ENCODE results near the gene NINJ2. TPM values are rescaled to one million over a fixed set of nuclear protein-coding genes. Genes with fewer than 3 reads are reported as not detected.

NINJ2 gene
- total and polyA plus RNA-seq, 2 experiments from 2014 or later = 4.9 to 5.2 TPM

- no peak for DNase-seq
- Histone ChIP-seq H3K9ac (no peak overlapping the region), H4K20me1 (ENCODE audit: insufficient read depth) (no peaks in the 10 kb centered on the region), H3K27ac (no peak overlapping the region), H3K79me2 (ENCODE audit: insufficient read depth) (no peaks in the 10 kb centered on the region), H3K4me1 (ENCODE audit: insufficient read depth) (no peaks in the 10 kb centered on the region), H3K9me2 (ENCODE audit: insufficient read depth) (no peaks in the 10 kb centered on the region), H3K27me3 (replicated peaks; ENCODE audit: insufficient read depth) (peaks cover 24% of the 10 kb centered on the region), H3F3A (ENCODE audit: insufficient read depth) (no peaks in the 10 kb centered on the region), H2AFZ (no peak overlapping the region), H3K4me3 (no peak overlapping the region), H3K9me3 (ENCODE audit: low read depth) (no peaks in the 10 kb centered on the region), H3K36me3 (ENCODE audit: low read depth) (no peaks in the 10 kb centered on the region), H3K4me2 (ENCODE audit: unreplicated experiment) (no peak overlapping the region)
- 43 to 48% methylated on average over 7 of the region's 7 CpGs for WGBS, 2 experiments (ENCODE audit: low coverage in 1 of 2, low lambda C conversion rate in 2 of 2, missing lambda C conversion rate in 2 of 2)
- no peak for TF ChIP-seq EZH2phosphoT487 (IDR thresholded peaks at IDR 0.05; ENCODE audit: insufficient read depth, low read depth)
- no peak for TF ChIP-seq EZH2 (IDR thresholded peaks at IDR 0.05; ENCODE audit: insufficient read depth, poor library complexity, severe bottlenecking)
- in situ Hi-C loops (cut with MboI) = no loop called here
Observed at GRCh38 chr12:522692-523378, 140.4 kb downstream of the NINJ2 start.

DNA sequence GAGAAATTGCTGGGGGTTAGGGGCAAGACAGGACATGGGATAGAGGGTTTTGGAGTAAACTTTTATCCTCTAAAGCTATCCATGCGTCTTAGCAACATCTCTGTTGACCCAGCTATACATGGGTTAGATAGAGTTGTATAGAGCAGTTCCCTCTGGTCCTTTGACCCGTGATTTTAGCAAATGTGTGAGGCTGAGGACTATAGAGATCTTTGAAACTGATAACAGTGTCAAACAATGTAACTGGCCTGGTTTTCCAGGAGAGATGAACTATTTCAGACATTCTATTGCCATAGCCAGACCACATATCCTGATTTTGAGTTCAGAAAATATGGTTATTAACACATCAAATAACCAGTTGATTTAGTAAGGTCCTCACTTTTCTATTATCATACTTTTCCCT is 143.1 kb downstream of the NINJ2 start:
- no peaks in the 10 kb centered on the region for H3F3A ChIP-seq (ENCODE audit: insufficient read depth)
- H3K36me3 ChIP-seq (ENCODE audit: low read depth) = no peaks in the 10 kb centered on the region
- no peak for DNase-seq
- in situ Hi-C loops (cut with MboI) = no loop called here
- H3K79me2 ChIP-seq (ENCODE audit: insufficient read depth) = no peaks in the 10 kb centered on the region
- 58 to 61% methylated on average over 2 of the region's 2 CpGs for WGBS, 2 experiments (ENCODE audit: low coverage in 1 of 2, low lambda C conversion rate in 2 of 2, missing lambda C conversion rate in 2 of 2)
- H3K9me3 ChIP-seq (ENCODE audit: low read depth) = no peaks in the 10 kb centered on the region
- H4K20me1 ChIP-seq (ENCODE audit: insufficient read depth) = no peaks in the 10 kb centered on the region
- H3K27ac ChIP-seq = no peak overlapping the region
- no peak overlapping the region for H3K9ac ChIP-seq
- no peak for TF ChIP-seq EZH2phosphoT487 (IDR thresholded peaks at IDR 0.05; ENCODE audit: insufficient read depth, low read depth)
- TF ChIP-seq EZH2 (IDR thresholded peaks at IDR 0.05; ENCODE audit: insufficient read depth, poor library complexity, severe bottlenecking) = no peak
- H3K27me3 ChIP-seq (replicated peaks; ENCODE audit: insufficient read depth) = peaks cover 40% of the 10 kb centered on the region
- H3K9me2 ChIP-seq (ENCODE audit: insufficient read depth) = no peaks in the 10 kb centered on the region
- H3K4me3 ChIP-seq = no peak overlapping the region
- no peak overlapping the region for H2AFZ ChIP-seq
- no peak overlapping the region for H3K4me2 ChIP-seq (ENCODE audit: unreplicated experiment)
- no peaks in the 10 kb centered on the region for H3K4me1 ChIP-seq (ENCODE audit: insufficient read depth)

DNA sequence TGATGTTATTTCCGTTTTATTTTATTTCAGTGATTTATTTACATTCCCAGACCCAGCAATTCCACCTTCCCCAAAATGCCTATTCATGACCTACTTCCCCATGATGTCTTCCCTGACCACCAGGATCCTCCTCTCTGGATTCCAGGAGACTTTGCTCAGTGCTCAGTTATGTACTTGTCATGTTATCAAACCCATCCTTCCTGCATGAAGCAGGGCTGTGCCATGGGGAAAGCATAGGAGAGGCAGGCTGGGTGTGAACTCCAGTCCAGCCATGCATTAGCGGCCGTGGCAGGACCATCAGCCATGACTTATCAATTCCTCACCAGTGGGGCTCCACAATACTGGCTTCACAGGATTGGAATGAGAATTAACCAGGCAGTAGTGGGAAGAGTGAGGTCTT is 145.7 kb downstream of the NINJ2 start:
- Histone ChIP-seq H3K9me3 (ENCODE audit: low read depth) (no peaks in the 10 kb centered on the region), H3K36me3 (ENCODE audit: low read depth) (no peaks in the 10 kb centered on the region), H3K9ac (no peak overlapping the region), H4K20me1 (ENCODE audit: insufficient read depth) (no peaks in the 10 kb centered on the region), H3K27ac (no peak overlapping the region), H3K9me2 (ENCODE audit: insufficient read depth) (no peaks in the 10 kb centered on the region), H3K79me2 (ENCODE audit: insufficient read depth) (no peaks in the 10 kb centered on the region), H3K4me3 (no peak overlapping the region), H3F3A (ENCODE audit: insufficient read depth) (no peaks in the 10 kb centered on the region), H3K4me2 (ENCODE audit: unreplicated experiment) (no peak overlapping the region), H2AFZ (no peak overlapping the region), H3K27me3 (replicated peaks; ENCODE audit: insufficient read depth) (peaks cover 40% of the 10 kb centered on the region), H3K4me1 (ENCODE audit: insufficient read depth) (no peaks in the 10 kb centered on the region)
- WGBS, 2 experiments (ENCODE audit: low coverage in 1 of 2, low lambda C conversion rate in 2 of 2, missing lambda C conversion rate in 2 of 2) = 48 to 63% methylated on average over 3 of the region's 3 CpGs
- peak; percentile 31 for DNase-seq
- in situ Hi-C loops (cut with MboI) = no loop called here
- TF ChIP-seq EZH2 (IDR thresholded peaks at IDR 0.05; ENCODE audit: insufficient read depth, poor library complexity, severe bottlenecking) = no peak
- TF ChIP-seq EZH2phosphoT487 (IDR thresholded peaks at IDR 0.05; ENCODE audit: insufficient read depth, low read depth) = no peak

Small RNA genes within 50 kb of the gene (small RNA-seq; reads per million reads assigned to genes)
- not detected for gene RNU7-103P (ENCODE audit: low read depth, low replicate concordance)

Other genes starting within 250 kb of the NINJ2 start
- gene B4GALNT3, start 203.5 kb downstream of the NINJ2 start, total RNA-seq (2014; rRNA removed; shearing (Covaris generic)) = 0.11 TPM in 1 of 2 replicates, not detected in the other
- 0.09 TPM in 1 of 2 replicates, not detected in the other for gene B4GALNT3, start 203.5 kb downstream of the NINJ2 start, polyA plus RNA-seq (2016; fragmentation: Nextera tagmentation; extraction: Ambion mirVana)
- gene WNK1, start 89.1 kb upstream of the NINJ2 start, total RNA-seq (2014; rRNA removed; shearing (Covaris generic)) = 41.5 and 55.6 TPM in 2 replicates
- 47.2 and 51.6 TPM in 2 replicates for gene WNK1, start 89.1 kb upstream of the NINJ2 start, polyA plus RNA-seq (2016; fragmentation: Nextera tagmentation; extraction: Ambion mirVana)

Data from GM23248 (cell line).